IPS-18c (cell line): ENCODE measurements around the gene LHFPL2.
A peak's percentile ranks its signal among the peaks of the same experiment; 100 is the strongest.

ENCODE experiments used
- H3K4me3 ChIP-seq: 2 replicates; pipeline ENCODE4 v1.7.0; 2013; ENCODE audit warnings: low read depth, mild to moderate bottlenecking, low read length, moderate library complexity; ENCODE audit not compliant: insufficient read depth
- H3K9me3 ChIP-seq: one replicate; pipeline ENCODE4 v1.6.1; 2013; ENCODE audit warnings: mild to moderate bottlenecking, low read length, moderate library complexity; ENCODE audit not compliant: control insufficient read depth, insufficient read depth

Gene LHFPL2

GRCh38 chr5:78650531-78650930 lies 2.0 kb upstream of the LHFPL2 start:
- Histone ChIP-seq H3K9me3 (no peaks in the 10 kb centered on the region), H3K4me3 (no peak overlapping the region)

GRCh38 chr5:78649861-78650496 lies 1.4 kb upstream of the LHFPL2 start:
- Histone ChIP-seq H3K9me3 (no peaks in the 10 kb centered on the region), H3K4me3 (no peak overlapping the region; the same call in 1 of the 2 replicates)

GRCh38 chr5:78649211-78649695 lies 681 bp upstream of the LHFPL2 start:
- H3K4me3 ChIP-seq: peak overlapping the region; percentile 69
- H3K9me3 ChIP-seq: no peaks in the 10 kb centered on the region

- Histone ChIP-seq H3K4me3 (peak overlapping the region; percentile 69), H3K9me3 (no peaks in the 10 kb centered on the region)
Observed at GRCh38 chr5:78647838-78648358, 674 bp downstream of the LHFPL2 start.

- Histone ChIP-seq H3K9me3 (no peaks in the 10 kb centered on the region), H3K4me3 (peak overlapping the region; percentile 69)
Observed at GRCh38 chr5:78647351-78647818, 1.2 kb downstream of the LHFPL2 start.

- no peak overlapping the region; the same call in 1 of the 2 replicates for H3K4me3 ChIP-seq
- H3K9me3 ChIP-seq: no peaks in the 10 kb centered on the region
Observed at GRCh38 chr5:78644741-78645300, 3.8 kb downstream of the LHFPL2 start.

GRCh38 chr5:78644129-78644528 lies 4.4 kb downstream of the LHFPL2 start:
- Histone ChIP-seq H3K4me3 (no peak overlapping the region), H3K9me3 (no peaks in the 10 kb centered on the region)

- no peaks in the 10 kb centered on the region for H3K9me3 ChIP-seq
Observed at GRCh38 chr5:78642701-78643100, 5.9 kb downstream of the LHFPL2 start.

GRCh38 chr5:78640662-78641474 lies 7.7 kb downstream of the LHFPL2 start:
- Histone ChIP-seq H3K9me3 (no peaks in the 10 kb centered on the region), H3K4me3 (no peak overlapping the region)

More at GRCh38 chr5:78642701-78643100, 5.9 kb downstream of the LHFPL2 start:
- no peak overlapping the region for H3K4me3 ChIP-seq

- Histone ChIP-seq H3K4me3 (no peak overlapping the region), H3K9me3 (no peaks in the 10 kb centered on the region)
Observed at GRCh38 chr5:78639791-78640190, 8.8 kb downstream of the LHFPL2 start.

- H3K4me3 ChIP-seq: no peak overlapping the region
- H3K9me3 ChIP-seq: no peaks in the 10 kb centered on the region
Observed at GRCh38 chr5:78638973-78639669, 9.5 kb downstream of the LHFPL2 start.

GRCh38 chr5:78638423-78638822 lies 10.1 kb downstream of the LHFPL2 start:
- Histone ChIP-seq H3K4me3 (no peak overlapping the region; the same call in 1 of the 2 replicates), H3K9me3 (no peaks in the 10 kb centered on the region)

- Histone ChIP-seq H3K9me3 (no peaks in the 10 kb centered on the region), H3K4me3 (no peak overlapping the region)
Observed at GRCh38 chr5:78637468-78637867, 11.1 kb downstream of the LHFPL2 start.

GRCh38 chr5:78636682-78637081 lies 11.9 kb downstream of the LHFPL2 start:
- H3K4me3 ChIP-seq: no peak overlapping the region

GRCh38 chr5:78634634-78635033 lies 13.9 kb downstream of the LHFPL2 start:
- Histone ChIP-seq H3K9me3 (no peaks in the 10 kb centered on the region), H3K4me3 (no peak overlapping the region)

More at GRCh38 chr5:78636682-78637081, 11.9 kb downstream of the LHFPL2 start:
- H3K9me3 ChIP-seq: no peaks in the 10 kb centered on the region

GRCh38 chr5:78634229-78634628 lies 14.3 kb downstream of the LHFPL2 start:
- no peak overlapping the region for H3K4me3 ChIP-seq
- no peaks in the 10 kb centered on the region for H3K9me3 ChIP-seq

- Histone ChIP-seq H3K4me3 (no peak overlapping the region), H3K9me3 (no peaks in the 10 kb centered on the region)
Observed at GRCh38 chr5:78633700-78634099, 14.9 kb downstream of the LHFPL2 start.
